HG03045 (cell line): ENCODE results near the gene STRN4.
"Not testable (repeated sequence)": the region's sequence is repeated elsewhere in the genome, so short reads cannot be mapped to it uniquely, and the experiment has no call there.

Experiments used
- ATAC-seq: cut with Tn5 transposase; IDR thresholded peaks from one replicate; pipeline ENCODE4 v1.9.1; 2021; ENCODE audit warnings: mild to moderate bottlenecking, moderate library complexity; ENCODE audit not compliant: unreplicated experiment

Gene STRN4

GRCh38 chr19:46715975-46716671 is 30.1 kb downstream of the STRN4 start:
- no peak for ATAC-seq

- no peak for ATAC-seq
Observed at GRCh38 chr19:46715620-46715974, 30.7 kb downstream of the STRN4 start.

GRCh38 chr19:46714444-46715106 is 31.7 kb downstream of the STRN4 start:
- ATAC-seq = no peak

- no peak for ATAC-seq
Observed at GRCh38 chr19:46713781-46714443, 32.3 kb downstream of the STRN4 start.

- ATAC-seq = not testable (repeated sequence)
Observed at GRCh38 chr19:46712768-46713338, 33.4 kb downstream of the STRN4 start.

- ATAC-seq = no peak
Observed at GRCh38 chr19:46710687-46711086, 35.6 kb downstream of the STRN4 start.

GRCh38 chr19:46704379-46705076 is 41.7 kb downstream of the STRN4 start:
- ATAC-seq = no peak

- ATAC-seq = no peak
Observed at GRCh38 chr19:46700704-46701103, 45.5 kb downstream of the STRN4 start.

GRCh38 chr19:46698395-46699321 is 47.6 kb downstream of the STRN4 start:
- ATAC-seq = no peak

- ATAC-seq = no peak
Observed at GRCh38 chr19:46697204-46697960, 48.9 kb downstream of the STRN4 start.

- ATAC-seq = no peak
Observed at GRCh38 chr19:46696866-46697203, 49.4 kb downstream of the STRN4 start.

- no peak for ATAC-seq
Observed at GRCh38 chr19:46696052-46696451, 50.2 kb downstream of the STRN4 start.

- no peak for ATAC-seq
Observed at GRCh38 chr19:46693760-46694159, 52.5 kb downstream of the STRN4 start.

- ATAC-seq = no peak
Observed at GRCh38 chr19:46692918-46693722, 53.1 kb downstream of the STRN4 start.

GRCh38 chr19:46691948-46692347 is 54.3 kb downstream of the STRN4 start:
- no peak for ATAC-seq

GRCh38 chr19:46691104-46691503 is 55.1 kb downstream of the STRN4 start:
- ATAC-seq = no peak

GRCh38 chr19:46689358-46689757 is 56.9 kb downstream of the STRN4 start:
- ATAC-seq = no peak

GRCh38 chr19:46687438-46688145 is 58.7 kb downstream of the STRN4 start:
- ATAC-seq = no peak
